Measurements from ENCODE around the gene SRGAP1.

SRGAP1 gene

GRCh38 chr12:64207453-64207852 is 363.0 kb downstream of the SRGAP1 start:
- no peaks in the 10 kb centered on the region for H3K79me2 ChIP-seq (ENCODE audit: low read length)
- no peaks in the 10 kb centered on the region for H4K20me1 ChIP-seq (ENCODE audit: insufficient read depth, low read length)
- H3K9me2 ChIP-seq (replicated peaks; ENCODE audit: insufficient read depth, low read length): no peaks in the 10 kb centered on the region
- H3K36me3 ChIP-seq (replicated peaks; ENCODE audit: insufficient read depth, low read length): no peaks in the 10 kb centered on the region
- no peak for TF ChIP-seq CTCF (IDR thresholded peaks at IDR 0.05; ENCODE audit: low read length)
- TF ChIP-seq EZH2 (optimal IDR thresholded peaks at IDR 0.05; ENCODE audit: low read depth, low read length): no peak
- H3K27ac ChIP-seq (ENCODE audit: low read length): no peak overlapping the region
- no peaks in the 10 kb centered on the region for H3K27me3 ChIP-seq (replicated peaks; ENCODE audit: insufficient read depth, low read length)
- no peak overlapping the region for H3K4me3 ChIP-seq (ENCODE audit: low read length)
- H3F3A ChIP-seq (ENCODE audit: insufficient read depth, low read length): no peaks in the 10 kb centered on the region
- no peak overlapping the region for H2AFZ ChIP-seq (ENCODE audit: low read length)
- H3K9me3 ChIP-seq (replicated peaks; ENCODE audit: insufficient read depth, low read length): no peaks in the 10 kb centered on the region
- H3K9ac ChIP-seq (ENCODE audit: low read length): no peak overlapping the region
- no peak overlapping the region for H3K4me2 ChIP-seq (ENCODE audit: low read depth, low read length)
- H3K4me1 ChIP-seq (ENCODE audit: low read length): no peaks in the 10 kb centered on the region
- DNase-seq: no peak
